Activated naive CD8-positive, alpha-beta T cell treated with anti-CD3 and anti-CD28 coated beads, Interleukin-2, amount 10 ng/mL, durations not matched to agents 7 days and 5 days (primary cell): ENCODE data around the gene KDM6A. TPM values are rescaled to one million over a fixed set of nuclear protein-coding genes. Genes with fewer than 3 reads are reported as not detected.
"Not testable (repeated sequence)": the region's sequence is repeated elsewhere in the genome, so short reads cannot be mapped to it uniquely, and the experiment has no call there.

Source experiments
- ATAC-seq: fragments of 150-1000 bp; cut with Tn5 transposase; one replicate; pipeline ENCODE4 v1.10.0; 2021; ENCODE audit warnings: low read depth, moderate library complexity
- POLR2A ChIA-PET: fragments of 350-600 bp; sonication (Branson Sonifier 250); formaldehyde crosslinking; loops from one replicate; lab custom pipeline; 2021; ENCODE audit warnings: antibody characterized with exemption; lab: Charles Lee
- DNase-seq: peaks from one replicate; pipeline ENCODE4 v3.0.0; 2021
- H3K27ac Mint-ChIP-seq: one replicate; pipeline ENCODE4 v1.8.0; 2022; ENCODE audit warnings: mild to moderate bottlenecking, mixed read lengths
- H3K27me3 Mint-ChIP-seq: one replicate; pipeline ENCODE4 v1.8.0; 2022; ENCODE audit warnings: mild to moderate bottlenecking, moderate library complexity, mixed read lengths
- H3K36me3 Mint-ChIP-seq: one replicate; pipeline ENCODE4 v1.8.0; 2021; ENCODE audit warnings: mild to moderate bottlenecking, mixed read lengths
- H3K4me1 Mint-ChIP-seq: one replicate; pipeline ENCODE4 v1.8.0; 2021; ENCODE audit warnings: mixed read lengths
- H3K4me3 Mint-ChIP-seq: one replicate; pipeline ENCODE4 v1.8.0; 2022; ENCODE audit warnings: mild to moderate bottlenecking, moderate library complexity, mixed read lengths
- H3K9me3 Mint-ChIP-seq: one replicate; pipeline ENCODE4 v1.8.0; 2021; ENCODE audit warnings: mixed read lengths
- total RNA-seq, 2 experiments: library from RNA; stranded (reverse); gene quantifications; one replicate each; pipeline ENCODE4 v1.2.3, GENCODE V29; 2021

The KDM6A gene
- total RNA-seq, 2 experiments from 2014 or later = 31.3 to 37.5 TPM

GRCh38 chrX:44946771-44947170 lies 73.8 kb downstream of the KDM6A start:
- POLR2A ChIA-PET = no interaction called here
- Mint-ChIP-seq H3K27ac (no peak overlapping the region), H3K9me3 (no peaks in the 10 kb centered on the region), H3K27me3 (no peaks in the 10 kb centered on the region), H3K4me1 (peaks cover 8% of the 10 kb centered on the region), H3K4me3 (no peak overlapping the region), H3K36me3 (peaks cover 17% of the 10 kb centered on the region)
- ATAC-seq (no peak), DNase-seq (no peak)

- no peak overlapping the region for H3K4me3 Mint-ChIP-seq
- no peaks in the 10 kb centered on the region for H3K9me3 Mint-ChIP-seq
- POLR2A ChIA-PET = no interaction called here
- H3K4me1 Mint-ChIP-seq = peaks cover 8% of the 10 kb centered on the region
- no peak overlapping the region for H3K27ac Mint-ChIP-seq
- H3K36me3 Mint-ChIP-seq = peaks cover 16% of the 10 kb centered on the region
- ATAC-seq (no peak), DNase-seq (no peak)
- no peaks in the 10 kb centered on the region for H3K27me3 Mint-ChIP-seq
Observed at GRCh38 chrX:44947995-44948394, 75.0 kb downstream of the KDM6A start.

GRCh38 chrX:44948406-44948805 lies 75.4 kb downstream of the KDM6A start:
- peaks cover 8% of the 10 kb centered on the region for H3K4me1 Mint-ChIP-seq
- POLR2A ChIA-PET = no interaction called here
- no peaks in the 10 kb centered on the region for H3K9me3 Mint-ChIP-seq
- H3K27me3 Mint-ChIP-seq = no peaks in the 10 kb centered on the region
- ATAC-seq = no peak
- DNase-seq = no peak
- H3K36me3 Mint-ChIP-seq = peaks cover 16% of the 10 kb centered on the region
- no peak overlapping the region for H3K4me3 Mint-ChIP-seq
- H3K27ac Mint-ChIP-seq = no peak overlapping the region

GRCh38 chrX:44949125-44949524 lies 76.1 kb downstream of the KDM6A start:
- no peak overlapping the region for H3K4me3 Mint-ChIP-seq
- H3K27ac Mint-ChIP-seq = no peak overlapping the region
- H3K9me3 Mint-ChIP-seq = no peaks in the 10 kb centered on the region
- H3K27me3 Mint-ChIP-seq = no peaks in the 10 kb centered on the region
- POLR2A ChIA-PET = no interaction called here
- ATAC-seq (no peak), DNase-seq (no peak)
- peaks cover 13% of the 10 kb centered on the region for H3K36me3 Mint-ChIP-seq
- peaks cover 8% of the 10 kb centered on the region for H3K4me1 Mint-ChIP-seq

GRCh38 chrX:44950471-44951366 lies 77.7 kb downstream of the KDM6A start:
- H3K9me3 Mint-ChIP-seq, H3K36me3 Mint-ChIP-seq, DNase-seq, POLR2A ChIA-PET, H3K27me3 Mint-ChIP-seq, H3K27ac Mint-ChIP-seq, ATAC-seq: not testable (repeated sequence)
- peak overlapping the region; percentile 20 for H3K4me3 Mint-ChIP-seq
- H3K4me1 Mint-ChIP-seq = peaks cover 13% of the 10 kb centered on the region

- Mint-ChIP-seq H3K9me3 (no peaks in the 10 kb centered on the region), H3K4me1 (peaks cover 13% of the 10 kb centered on the region), H3K4me3 (no peak overlapping the region), H3K27me3 (no peaks in the 10 kb centered on the region), H3K36me3 (peaks cover 8% of the 10 kb centered on the region), H3K27ac (no peak overlapping the region)
- ATAC-seq (no peak), DNase-seq (no peak)
- POLR2A ChIA-PET = no interaction called here
Observed at GRCh38 chrX:44951572-44952067, 78.6 kb downstream of the KDM6A start.

GRCh38 chrX:44952329-44953027 lies 79.5 kb downstream of the KDM6A start:
- no peak overlapping the region for H3K4me3 Mint-ChIP-seq

GRCh38 chrX:44953734-44954502 lies 80.9 kb downstream of the KDM6A start:
- H3K36me3 Mint-ChIP-seq = peaks cover 8% of the 10 kb centered on the region
- DNase-seq (no peak), ATAC-seq (no peak)
- no peak overlapping the region for H3K4me3 Mint-ChIP-seq
- no peaks in the 10 kb centered on the region for H3K9me3 Mint-ChIP-seq
- POLR2A ChIA-PET = no interaction called here
- no peak overlapping the region for H3K27ac Mint-ChIP-seq
- H3K27me3 Mint-ChIP-seq = no peaks in the 10 kb centered on the region
- H3K4me1 Mint-ChIP-seq = peaks cover 13% of the 10 kb centered on the region

More at GRCh38 chrX:44952329-44953027, 79.5 kb downstream of the KDM6A start:
- DNase-seq (no peak), ATAC-seq (no peak)
- no peaks in the 10 kb centered on the region for H3K27me3 Mint-ChIP-seq
- H3K4me1 Mint-ChIP-seq = peaks cover 13% of the 10 kb centered on the region
- no peak overlapping the region for H3K27ac Mint-ChIP-seq
- POLR2A ChIA-PET = no interaction called here
- no peaks in the 10 kb centered on the region for H3K9me3 Mint-ChIP-seq
- H3K36me3 Mint-ChIP-seq = peaks cover 8% of the 10 kb centered on the region

GRCh38 chrX:44954562-44954961 lies 81.6 kb downstream of the KDM6A start:
- Mint-ChIP-seq H3K4me1 (peaks cover 13% of the 10 kb centered on the region), H3K27me3 (no peaks in the 10 kb centered on the region), H3K4me3 (no peak overlapping the region), H3K36me3 (peaks cover 8% of the 10 kb centered on the region), H3K27ac (no peak overlapping the region), H3K9me3 (no peaks in the 10 kb centered on the region)
- ATAC-seq (no peak), DNase-seq (no peak)
- POLR2A ChIA-PET = no interaction called here

- Mint-ChIP-seq H3K4me1 (peaks cover 6% of the 10 kb centered on the region), H3K9me3 (no peaks in the 10 kb centered on the region), H3K4me3 (no peak overlapping the region), H3K27me3 (no peaks in the 10 kb centered on the region), H3K27ac (no peak overlapping the region), H3K36me3 (peaks cover 5% of the 10 kb centered on the region)
- ATAC-seq (no peak), DNase-seq (no peak)
- POLR2A ChIA-PET = no interaction called here
Observed at GRCh38 chrX:44957848-44958247, 84.9 kb downstream of the KDM6A start.

- Mint-ChIP-seq H3K27ac (no peak overlapping the region), H3K9me3 (no peaks in the 10 kb centered on the region), H3K36me3 (peaks cover 10% of the 10 kb centered on the region), H3K27me3 (no peaks in the 10 kb centered on the region), H3K4me3 (no peak overlapping the region), H3K4me1 (peaks cover 6% of the 10 kb centered on the region)
- DNase-seq = no peak
- ATAC-seq = no peak
- POLR2A ChIA-PET = no interaction called here
Observed at GRCh38 chrX:44958480-44958879, 85.5 kb downstream of the KDM6A start.

- Mint-ChIP-seq H3K9me3 (peaks cover under 1% of the 10 kb centered on the region), H3K27me3 (no peaks in the 10 kb centered on the region), H3K36me3 (peaks cover 24% of the 10 kb centered on the region), H3K4me1 (peaks cover 4% of the 10 kb centered on the region), H3K4me3 (no peak overlapping the region), H3K27ac (no peak overlapping the region)
- POLR2A ChIA-PET = no interaction called here
- ATAC-seq (no peak), DNase-seq (no peak)
Observed at GRCh38 chrX:44961817-44962607, 89.0 kb downstream of the KDM6A start.
